ENCODE measurements around the gene MCAM. TPM values are rescaled to one million over a fixed set of nuclear protein-coding genes. Genes with fewer than 3 reads are reported as not detected.

The MCAM gene
- total and polyA plus RNA-seq, 2 of the 8 experiments (the other 6 are each of a cell fraction or from before 2014, with no cell fraction given), result 22.4 to 32.2 TPM

DNA sequence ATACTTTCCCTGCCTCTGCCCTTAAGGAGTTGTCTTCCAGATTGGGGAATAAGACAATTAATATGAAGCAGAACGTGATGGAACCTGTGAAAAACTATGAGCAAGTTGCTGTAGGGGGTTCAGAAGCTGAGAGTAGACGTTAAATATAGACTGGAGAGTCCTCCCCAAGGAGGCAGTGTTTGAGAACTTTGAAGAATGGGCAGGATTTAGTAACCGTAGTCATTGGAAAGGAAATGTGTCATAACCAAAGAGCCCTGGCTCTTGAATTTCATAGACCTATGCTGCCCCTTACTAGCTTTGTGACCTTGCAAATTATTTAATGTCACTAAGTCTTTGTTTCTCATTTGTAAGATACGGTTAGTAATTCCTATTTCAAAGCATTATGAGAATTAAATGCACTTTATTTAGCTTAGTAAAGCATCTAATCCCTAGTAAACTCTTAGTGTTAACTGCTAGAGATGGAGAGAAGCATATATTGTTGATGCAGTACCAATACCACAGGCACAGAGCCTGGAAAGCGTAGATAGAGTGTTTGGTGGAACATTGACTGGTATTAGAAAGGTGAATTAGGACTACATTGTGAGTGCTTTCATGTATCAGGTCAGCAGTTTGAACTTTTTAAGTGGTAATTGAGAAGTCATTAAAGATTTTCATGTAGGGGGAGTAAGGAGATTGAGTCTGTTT, 54.1 kb downstream of the MCAM start:
- H4K8ac ChIP-seq (ENCODE audit: extremely low read depth, insufficient read depth, low read length), result no peak overlapping the region
- H3K9me3 ChIP-seq (ENCODE audit: insufficient read depth in 2 of 2, low read depth in 1 of 2, low read length in 1 of 2), result no peaks in the 10 kb centered on the region
- H3K14ac ChIP-seq (ENCODE audit: insufficient read length), result no peak overlapping the region
- H4K5ac ChIP-seq (ENCODE audit: insufficient read length, low read depth, low read length), result no peak overlapping the region
- H3K4me1 ChIP-seq (replicated peaks in 1 of 4; ENCODE audit: control insufficient read depth in 3 of 4, insufficient read depth in 4 of 4, low read length in 3 of 4), result peaks cover 0 to 6% (median 0%) of the 10 kb centered on the region in 4 experiments; a peak in 2 of 7 replicates
- no peak overlapping the region for H3K27ac ChIP-seq (ENCODE audit: low read depth, low read length)
- no peak overlapping the region for H2BK20ac ChIP-seq (ENCODE audit: low read length)
- TF ChIP-seq TBP (IDR thresholded peaks at IDR 0.05; ENCODE audit: low read depth, low read length), result no peak
- no peak for TF ChIP-seq FOSL1 (IDR thresholded peaks at IDR 0.05; ENCODE audit: insufficient read depth, low read depth, low read length)
- no peak for TF ChIP-seq NANOG (IDR thresholded peaks at IDR 0.05; ENCODE audit: insufficient read depth, low read depth, low read length, poor library complexity, severe bottlenecking)
- TF ChIP-seq PHF8 (conservative IDR thresholded peaks at IDR 0.05; ENCODE audit: low read depth, low read length), result no peak
- TF ChIP-seq, protein P1, sequence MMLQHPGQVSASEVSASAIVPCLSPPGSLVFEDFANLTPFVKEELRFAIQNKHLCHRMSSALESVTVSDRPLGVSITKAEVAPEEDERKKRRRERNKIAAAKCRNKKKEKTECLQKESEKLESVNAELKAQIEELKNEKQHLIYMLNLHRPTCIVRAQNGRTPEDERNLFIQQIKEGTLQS (IDR thresholded peaks at IDR 0.05; ENCODE audit: insufficient read depth, low read depth, low read length), result no peak
- TF ChIP-seq SP4 (IDR thresholded peaks at IDR 0.05; ENCODE audit: low read length), result no peak
- no peak for TF ChIP-seq EZH2 (IDR thresholded peaks at IDR 0.05; ENCODE audit: low read depth, low read length, severe bottlenecking)
- no peak for TF ChIP-seq KDM4A (IDR thresholded peaks at IDR 0.05; ENCODE audit: low read depth, low read length, severe bottlenecking)
- no peak overlapping the region for H2AFZ ChIP-seq (ENCODE audit: low read length)
- H3K18ac ChIP-seq (ENCODE audit: extremely low read depth, low read length), result no peak overlapping the region
- peaks cover 0 to 90% of the 10 kb centered on the region in 2 experiments; a peak in 3 of 4 replicates for H3K79me2 ChIP-seq (ENCODE audit: control insufficient read depth in 1 of 2, insufficient read depth in 2 of 2, low read length in 2 of 2)
- H3K4me2 ChIP-seq (ENCODE audit: insufficient read depth in 1 of 2, low read depth in 2 of 2, low read length in 2 of 2), result no peak overlapping the region
- no peaks in the 10 kb centered on the region for H3K23me2 ChIP-seq (ENCODE audit: low read depth, low read length)
- H2BK120ac ChIP-seq (replicated peaks; ENCODE audit: low read depth, low read length), result no peak overlapping the region
- FAIRE-seq (no peak), DNase-seq (ENCODE audit: low read depth in 1 of 2, low spot score in 2 of 2) (no peak)
- no peak overlapping the region for H3K9ac ChIP-seq (replicated peaks in 1 of 4; ENCODE audit: extremely low read depth in 1 of 4, low read depth in 3 of 4, low read length in 3 of 4)
- H3K56ac ChIP-seq (replicated peaks; ENCODE audit: insufficient read length, low read depth, low read length), result no peak overlapping the region
- ChIA-PET POLR2A (ENCODE audit: partially characterized antibody) (interaction anchor here (0.5 to 1.3 kb wide), 3 partner anchors 16 to 168 kb away, joined by 3 read pairs; a partner anchor contains a TSS), CTCF (ENCODE audit: partially characterized antibody) (interaction anchor here (0.5 to 2.0 kb wide), 7 partner anchors 9 to 334 kb away, joined by 3 to 8 read pairs (median 3); no protein-coding TSS in a partner anchor)
- H3K4ac ChIP-seq (replicated peaks; ENCODE audit: insufficient read length, low read depth, low read length), result no peak overlapping the region
- no peak overlapping the region for H2BK5ac ChIP-seq (ENCODE audit: low read depth, low read length)
- peaks cover 3% of the 10 kb centered on the region for H3K79me1 ChIP-seq (ENCODE audit: low read depth, low read length)
- no peak overlapping the region for H3K23ac ChIP-seq (ENCODE audit: insufficient read length)
- H3K27me3 ChIP-seq (replicated peaks in 1 of 4; ENCODE audit: control insufficient read depth in 3 of 4, extremely low read depth in 1 of 4, insufficient read depth in 3 of 4, low read length in 3 of 4), result no peaks in the 10 kb centered on the region
- no peak overlapping the region for H2BK15ac ChIP-seq (ENCODE audit: low read length)
- 82% methylated on average over 5 of the region's 5 CpGs; no CpG with 5 or more reads in 1 of the 2 experiments for WGBS, 2 experiments (ENCODE audit: extremely low coverage in 1 of 2, insufficient coverage in 1 of 2, insufficient read length in 1 of 2, insufficient replicate concordance in 2 of 2, low coverage in 1 of 2, low lambda C conversion rate in 2 of 2, missing lambda C conversion rate in 1 of 2)
- H3K36me3 ChIP-seq (ENCODE audit: control insufficient read depth in 2 of 4, insufficient read depth in 4 of 4, low read length in 3 of 4), result no peaks in the 10 kb centered on the region
- no peak overlapping the region for H2BK12ac ChIP-seq (ENCODE audit: low read depth, low read length)
- no peak overlapping the region for H2AK5ac ChIP-seq (ENCODE audit: low read depth, low read length)
- no peak overlapping the region for H3K4me3 ChIP-seq (ENCODE audit: extremely low read depth in 1 of 4, insufficient read depth in 2 of 4, low read depth in 3 of 4, low read length in 4 of 4)
- H4K91ac ChIP-seq (replicated peaks; ENCODE audit: insufficient read length, low read length), result no peak overlapping the region
- peaks cover 5 to 10% of the 10 kb centered on the region in 2 experiments for H4K20me1 ChIP-seq (replicated peaks in 1 of 2; ENCODE audit: control insufficient read depth in 1 of 2, insufficient read depth in 2 of 2, low read length in 2 of 2)
